ENCODE results near the gene RNF113B. TPM values are rescaled to one million over a fixed set of nuclear protein-coding genes. Genes with fewer than 3 reads are reported as not detected.

RNF113B gene
- polyA plus RNA-seq, 1 donor (not counting 4 experiments of a cell fraction or from before 2014, with no cell fraction given): not detected

DNA sequence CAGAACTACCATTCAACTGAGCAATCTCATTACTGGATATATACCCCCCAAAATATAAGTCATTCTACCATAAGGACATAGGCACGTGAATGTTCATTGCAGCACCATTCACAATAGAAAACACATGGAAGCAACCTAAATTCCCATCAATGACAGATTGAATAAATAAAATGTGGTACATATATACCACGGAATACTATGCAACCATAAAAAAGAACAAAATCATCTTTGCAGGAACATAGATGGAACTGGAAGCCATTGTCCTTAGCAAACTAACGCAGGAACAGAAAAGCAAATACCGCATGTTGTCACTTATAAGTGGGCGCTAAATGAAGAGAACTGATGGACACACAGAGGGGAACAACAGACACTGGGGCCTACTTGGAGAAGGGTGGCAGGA, 14.1 kb downstream of the RNF113B start:
- TF ChIP-seq EZH2 (IDR thresholded peaks at IDR 0.05; ENCODE audit: low read length): no peak
- TF ChIP-seq, protein P1, sequence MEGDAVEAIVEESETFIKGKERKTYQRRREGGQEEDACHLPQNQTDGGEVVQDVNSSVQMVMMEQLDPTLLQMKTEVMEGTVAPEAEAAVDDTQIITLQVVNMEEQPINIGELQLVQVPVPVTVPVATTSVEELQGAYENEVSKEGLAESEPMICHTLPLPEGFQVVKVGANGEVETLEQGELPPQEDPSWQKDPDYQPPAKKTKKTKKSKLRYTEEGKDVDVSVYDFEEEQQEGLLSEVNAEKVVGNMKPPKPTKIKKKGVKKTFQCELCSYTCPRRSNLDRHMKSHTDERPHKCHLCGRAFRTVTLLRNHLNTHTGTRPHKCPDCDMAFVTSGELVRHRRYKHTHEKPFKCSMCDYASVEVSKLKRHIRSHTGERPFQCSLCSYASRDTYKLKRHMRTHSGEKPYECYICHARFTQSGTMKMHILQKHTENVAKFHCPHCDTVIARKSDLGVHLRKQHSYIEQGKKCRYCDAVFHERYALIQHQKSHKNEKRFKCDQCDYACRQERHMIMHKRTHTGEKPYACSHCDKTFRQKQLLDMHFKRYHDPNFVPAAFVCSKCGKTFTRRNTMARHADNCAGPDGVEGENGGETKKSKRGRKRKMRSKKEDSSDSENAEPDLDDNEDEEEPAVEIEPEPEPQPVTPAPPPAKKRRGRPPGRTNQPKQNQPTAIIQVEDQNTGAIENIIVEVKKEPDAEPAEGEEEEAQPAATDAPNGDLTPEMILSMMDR (optimal IDR thresholded peaks at IDR 0.05 in 1 of 3, IDR thresholded peaks at IDR 0.05 in 1 of 3, conservative IDR thresholded peaks at IDR 0.05 in 1 of 3; ENCODE audit: extremely low read depth in 1 of 3, insufficient read depth in 2 of 3, low read length in 3 of 3): no peak
- H3K4me2 ChIP-seq (ENCODE audit: control insufficient read depth, extremely low read depth, insufficient read depth, low read depth, low read length): no peak overlapping the region
- DNase-seq (ENCODE audit: low read depth, low spot score) (no peak), FAIRE-seq (no peak)
- no peak overlapping the region for H2AFZ ChIP-seq (ENCODE audit: control insufficient read depth, low read length)
- H3K9ac ChIP-seq (ENCODE audit: control insufficient read depth, extremely low read depth, insufficient read depth, low read length): no peak overlapping the region
- no peaks in the 10 kb centered on the region for H3K9me1 ChIP-seq (ENCODE audit: control insufficient read depth, extremely low read depth, insufficient read depth, low read length)
- no peaks in the 10 kb centered on the region for H3K27me3 ChIP-seq (ENCODE audit: control insufficient read depth, extremely low read depth, insufficient read depth, low read length)
- no peaks in the 10 kb centered on the region for H3K4me1 ChIP-seq (ENCODE audit: control insufficient read depth, extremely low read depth, insufficient read depth, low read length)
- no peak overlapping the region for H3K27ac ChIP-seq (ENCODE audit: control insufficient read depth, insufficient read depth, low read length)
- no peaks in the 10 kb centered on the region for H3K79me2 ChIP-seq (ENCODE audit: control insufficient read depth, insufficient read depth, low read length)
- H4K20me1 ChIP-seq (ENCODE audit: control insufficient read depth, extremely low read depth, insufficient read depth, low read length): no peaks in the 10 kb centered on the region
- H3K36me3 ChIP-seq (ENCODE audit: control insufficient read depth in 2 of 2, extremely low read depth in 1 of 2, insufficient read depth in 2 of 2, low read length in 2 of 2): no peaks in the 10 kb centered on the region
- H3K4me3 ChIP-seq (ENCODE audit: control insufficient read depth in 2 of 3, extremely low read depth in 1 of 3, insufficient read depth in 2 of 3, low read depth in 1 of 3, low read length in 3 of 3): no peak overlapping the region
- dilution Hi-C loops (cut with MboI; ENCODE audit: extremely low pct_ligation_motif_present, low sequenced_read_pairs): no loop called here
- no peaks in the 10 kb centered on the region for H3K9me3 ChIP-seq (ENCODE audit: control insufficient read depth, low read depth, low read length)

DNA sequence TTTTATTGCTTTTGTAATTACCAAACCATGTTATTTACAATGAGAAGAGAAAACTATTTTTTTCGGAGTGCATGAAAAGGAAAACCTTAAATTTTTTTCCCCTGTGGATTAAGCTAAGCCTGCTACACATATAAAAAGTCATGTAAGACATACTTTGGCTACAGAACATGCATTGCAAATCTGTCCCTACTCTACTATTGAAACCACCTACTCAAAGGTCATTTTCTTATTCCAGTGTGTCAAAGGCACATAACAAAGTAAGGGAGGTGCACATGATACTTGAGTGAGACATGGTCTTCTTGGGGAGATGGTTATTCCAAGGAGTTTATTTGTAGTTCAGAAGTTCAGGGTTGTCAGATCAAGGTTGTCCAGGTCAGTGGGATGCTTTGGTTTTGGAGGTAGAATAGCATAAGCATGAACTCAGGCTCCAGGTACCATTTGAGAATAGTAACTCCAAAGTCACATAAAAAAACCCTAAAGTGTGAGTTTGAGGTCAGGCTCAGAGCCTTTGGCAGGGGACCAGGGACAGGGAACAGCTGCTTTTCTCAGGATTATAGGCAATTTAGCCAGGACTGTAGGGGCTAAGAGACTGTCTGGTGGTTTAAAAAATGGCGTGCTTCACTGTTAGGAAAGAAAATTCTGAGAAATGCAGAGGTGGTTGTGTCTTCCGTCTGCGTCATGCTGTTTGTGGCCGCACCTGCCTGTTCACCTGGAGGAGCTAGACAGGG, 18.7 kb downstream of the RNF113B start:
- no peaks in the 10 kb centered on the region for H3K79me2 ChIP-seq (ENCODE audit: control insufficient read depth, insufficient read depth, low read length)

More for the DNA sequence above, 18.7 kb downstream of the RNF113B start:
- dilution Hi-C loops (cut with MboI; ENCODE audit: extremely low pct_ligation_motif_present, low sequenced_read_pairs): no loop called here
- no peak overlapping the region for H3K4me3 ChIP-seq (ENCODE audit: control insufficient read depth in 2 of 3, extremely low read depth in 1 of 3, insufficient read depth in 2 of 3, low read depth in 1 of 3, low read length in 3 of 3)
- FAIRE-seq (no peak), DNase-seq (ENCODE audit: low read depth, low spot score) (no peak)
- H4K20me1 ChIP-seq (ENCODE audit: control insufficient read depth, extremely low read depth, insufficient read depth, low read length): no peaks in the 10 kb centered on the region
- H3K27ac ChIP-seq (ENCODE audit: control insufficient read depth, insufficient read depth, low read length): no peak overlapping the region
- no peaks in the 10 kb centered on the region for H3K36me3 ChIP-seq (ENCODE audit: control insufficient read depth in 2 of 2, extremely low read depth in 1 of 2, insufficient read depth in 2 of 2, low read length in 2 of 2)
- H3K9me3 ChIP-seq (ENCODE audit: control insufficient read depth, low read depth, low read length): no peaks in the 10 kb centered on the region
- H3K4me1 ChIP-seq (ENCODE audit: control insufficient read depth, extremely low read depth, insufficient read depth, low read length): no peaks in the 10 kb centered on the region
- TF ChIP-seq, protein P1 (optimal IDR thresholded peaks at IDR 0.05 in 1 of 3, IDR thresholded peaks at IDR 0.05 in 1 of 3, conservative IDR thresholded peaks at IDR 0.05 in 1 of 3; ENCODE audit: extremely low read depth in 1 of 3, insufficient read depth in 2 of 3, low read length in 3 of 3): no peak
- TF ChIP-seq EZH2 (IDR thresholded peaks at IDR 0.05; ENCODE audit: low read length): no peak
- no peak overlapping the region for H3K9ac ChIP-seq (ENCODE audit: control insufficient read depth, extremely low read depth, insufficient read depth, low read length)
- H3K27me3 ChIP-seq (ENCODE audit: control insufficient read depth, extremely low read depth, insufficient read depth, low read length): no peaks in the 10 kb centered on the region
- H3K9me1 ChIP-seq (ENCODE audit: control insufficient read depth, extremely low read depth, insufficient read depth, low read length): no peaks in the 10 kb centered on the region
- H3K4me2 ChIP-seq (ENCODE audit: control insufficient read depth, extremely low read depth, insufficient read depth, low read depth, low read length): no peak overlapping the region
- no peak overlapping the region for H2AFZ ChIP-seq (ENCODE audit: control insufficient read depth, low read length)

Measured in keratinocyte (primary cell).